B cell (primary cell): ENCODE results near the gene HYOU1. TPM values are rescaled to one million over a fixed set of nuclear protein-coding genes. Genes with fewer than 3 reads are reported as not detected.

Experiments used
- ATAC-seq: fragments of 200-7000 bp; cut with Tn5 transposase; one replicate; pipeline ENCODE4 v1.10.0; 2021; ENCODE audit warnings: low read depth, mild to moderate bottlenecking, moderate number of reproducible peaks, moderate library complexity
- CTCF ChIA-PET: fragments of 350-600 bp; sonication (Branson Sonifier 250); formaldehyde crosslinking; loops from one replicate; lab custom pipeline; 2021; ENCODE audit warnings: antibody characterized with exemption, inconsistent platforms; lab: Charles Lee
- POLR2A ChIA-PET: fragments of 350-600 bp; sonication (Branson Sonifier 250); formaldehyde crosslinking; loops from one replicate; lab custom pipeline; 2021; ENCODE audit warnings: antibody characterized with exemption; lab: Charles Lee
- DNase-seq: peaks from one replicate; pipeline ENCODE4 v3.0.0; 2013
- H2AFZ ChIP-seq: 2 replicates; pipeline ENCODE4 v1.6.1; 2012; ENCODE audit warnings: mild to moderate bottlenecking, low read depth, low read length; ENCODE audit not compliant: insufficient read depth, poor library complexity, severe bottlenecking
- H3K27ac ChIP-seq, 2 donors: 1 replicate in 1 of 2; 2 replicates in 1 of 2; pipeline ENCODE4 v1.5.1; 2012 to 2013; ENCODE audit warnings: low read length in 2 of 2, mild to moderate bottlenecking in 2 of 2, moderate library complexity in 1 of 2
- H3K27me3 ChIP-seq, 4 experiments: fragments of 200-600 bp in 1 of 4; sonication (generic) in 1 of 4; replicated peaks in 1 of 4; 1 replicate in 2 of 4; 2 replicates in 2 of 4; pipeline versions ENCODE4 v1.6.1 to v1.7.0; 2013 to 2016; ENCODE audit warnings: low read length in 3 of 4, mild to moderate bottlenecking in 2 of 4, mixed read lengths in 1 of 4, moderate library complexity in 1 of 4; ENCODE audit not compliant: insufficient read depth in 4 of 4, control insufficient read depth in 3 of 4; ENCODE audit errors: control extremely low read depth in 1 of 4
- H3K36me3 ChIP-seq, 2 experiments: replicated peaks in 1 of 2; 1 replicate in 1 of 2; 2 replicates in 1 of 2; pipeline versions ENCODE4 v1.6.1 to v1.7.1; 2013; ENCODE audit warnings: low read length in 1 of 2; ENCODE audit not compliant: insufficient read depth in 2 of 2, control insufficient read depth in 1 of 2; ENCODE audit errors: control extremely low read depth in 1 of 2, extremely low read depth in 1 of 2
- H3K4me1 ChIP-seq, 2 donors: fragments of 200-600 bp in 1 of 2; sonication (generic) in 1 of 2; 1 replicate in 1 of 2; 2 replicates in 1 of 2; pipeline versions ENCODE4 v1.5.1 to v1.6.1; 2013 to 2017; ENCODE audit warnings: low read length in 2 of 2; ENCODE audit not compliant: control insufficient read depth in 2 of 2, insufficient read depth in 2 of 2
- H3K4me2 ChIP-seq: replicated peaks from 2 replicates; pipeline ENCODE3; 2012; ENCODE audit warnings: mild to moderate bottlenecking, low read depth, low read length; ENCODE audit not compliant: poor library complexity, severe bottlenecking
- H3K4me3 ChIP-seq, 5 experiments: fragments of 200-600 bp in 1 of 5; sonication (generic) in 1 of 5; 1 replicate in 3 of 5; 2 replicates in 2 of 5; pipeline versions ENCODE4 v1.5.1 to v1.7.0; 2011 to 2016; ENCODE audit warnings: low read length in 4 of 5, mild to moderate bottlenecking in 4 of 5, low read depth in 2 of 5, control low read depth in 1 of 5, moderate library complexity in 1 of 5; ENCODE audit not compliant: insufficient read depth in 1 of 5; ENCODE audit errors: control extremely low read depth in 1 of 5, extremely low read depth in 1 of 5
- H3K79me2 ChIP-seq: fragments of 200-600 bp; sonication (generic); one replicate; pipeline ENCODE4 v1.6.0; 2016; ENCODE audit warnings: low read length; ENCODE audit not compliant: control insufficient read depth, insufficient read depth
- H3K9ac ChIP-seq: fragments of 200-600 bp; sonication (generic); 2 replicates; pipeline ENCODE4 v1.6.1; 2017; ENCODE audit warnings: mild to moderate bottlenecking, low read length, moderate library complexity
- H3K9me3 ChIP-seq, 3 donors: one replicate each; pipeline versions ENCODE4 v1.6.1 to v1.7.1; 2013; ENCODE audit warnings: low read length in 2 of 3; ENCODE audit not compliant: control insufficient read depth in 2 of 3, insufficient read depth in 1 of 3; ENCODE audit errors: control extremely low read depth in 1 of 3
- H4K20me1 ChIP-seq: 2 replicates; pipeline ENCODE4 v1.6.0; 2012; ENCODE audit warnings: mild to moderate bottlenecking, low read length; ENCODE audit not compliant: insufficient read depth, control insufficient read depth, poor library complexity, severe bottlenecking
- H3K27ac Mint-ChIP-seq: one replicate; pipeline ENCODE4 v1.8.0; 2021; ENCODE audit warnings: mixed read lengths
- H3K27me3 Mint-ChIP-seq: one replicate; pipeline ENCODE4 v1.8.0; 2021; ENCODE audit warnings: mixed read lengths
- H3K4me1 Mint-ChIP-seq: one replicate; pipeline ENCODE4 v1.8.0; 2021; ENCODE audit warnings: mixed read lengths
- H3K4me3 Mint-ChIP-seq: one replicate; pipeline ENCODE4 v1.8.0; 2021; ENCODE audit warnings: mixed read lengths
- H3K9me3 Mint-ChIP-seq: one replicate; pipeline ENCODE4 v1.8.0; 2022; ENCODE audit warnings: mixed read lengths; ENCODE audit not compliant: insufficient read depth
- EZH2 ChIP-seq: IDR thresholded peaks from 2 replicates; pipeline ENCODE4 v1.6.1; 2012; ENCODE audit warnings: borderline replicate concordance, low read depth, mild to moderate bottlenecking, moderate library complexity, low read length; ENCODE audit not compliant: insufficient read depth, poor library complexity, severe bottlenecking
- whole genome bisulfite sequencing: methylation state at CpG from one replicate; pipeline ENCODE4 v1.1.5; 2013; ENCODE audit warnings: missing lambda C conversion rate; ENCODE audit not compliant: insufficient coverage; 5-methylcytosine and 5-hydroxymethylcytosine counted together
- intact Hi-C: fragments of 100-400 bp; cut with micrococcal nuclease; formaldehyde crosslinking; loops from one replicate; pipeline ENCODE4 v1.10.0; 2022
- polyA plus RNA-seq: library from polyadenylated mRNA; depleted of rRNA; stranded (reverse); fragments of >200 nt; gene quantifications from 2 replicates; pipeline ENCODE4 v1.2.3, GENCODE V29; 2012
- total RNA-seq, 2 donors: library from RNA; stranded (reverse); fragments of 120-200 nt in 1 of 2; gene quantifications; 1 replicate in 1 of 2; 2 replicates in 1 of 2; pipeline versions ENCODE4 v1.2.3 to v1.2.4, GENCODE V29; 2013 to 2022
- TF ChIP-seq, protein P1 (sequence below): fragments of 200-600 bp; IDR thresholded peaks from one replicate; pipeline ENCODE4 v1.8.0; 2022; ENCODE audit warnings: antibody characterized with exemption, mild to moderate bottlenecking

HYOU1 gene
- total and polyA plus RNA-seq, 2 donors (not counting 1 experiment from before 2014, with no cell fraction given) = 38.5 to 48.7 TPM

DNA sequence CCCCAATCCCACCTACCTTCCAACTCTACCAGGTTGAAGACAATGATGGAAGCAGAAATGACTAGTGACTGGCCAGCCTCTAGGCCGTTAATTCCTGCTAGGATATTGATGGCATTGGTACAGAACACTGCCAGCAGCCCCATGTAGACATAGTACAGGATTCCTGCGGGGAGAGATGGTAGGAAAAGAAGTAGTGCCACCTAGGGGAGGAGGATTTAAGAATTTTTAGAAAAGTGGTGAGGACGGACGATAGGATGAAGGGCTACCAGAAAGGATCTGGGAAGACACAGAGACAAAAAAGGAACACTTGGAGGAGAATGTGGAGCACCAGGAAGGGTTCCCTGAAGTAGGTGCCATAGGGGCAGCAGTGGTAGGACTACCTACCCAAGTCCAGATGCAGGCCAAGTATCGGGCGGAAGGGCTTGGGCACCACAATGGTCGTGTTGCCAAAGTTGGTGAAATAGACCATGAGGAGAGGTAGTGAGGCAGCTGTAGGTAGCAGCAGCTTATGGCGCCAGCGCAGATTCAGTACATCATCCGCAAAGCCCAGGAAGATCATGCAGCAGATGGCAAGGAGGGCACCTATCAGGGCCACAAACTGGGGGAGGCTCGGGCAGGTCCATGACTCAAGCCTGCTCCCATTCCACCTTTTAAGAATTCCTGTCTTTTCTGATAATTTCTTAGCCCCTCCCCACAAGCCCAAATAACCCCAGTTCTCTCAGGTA, 43.4 kb upstream of the HYOU1 start:
- ATAC-seq = no peak
- Mint-ChIP-seq H3K27me3 (no peaks in the 10 kb centered on the region), H3K4me3 (peak overlapping the region; percentile 93), H3K27ac (peak overlapping the region; percentile 98), H3K4me1 (peaks cover 61% of the 10 kb centered on the region), H3K9me3 (no peaks in the 10 kb centered on the region)
- 58% methylated on average over 7 of the region's 11 CpGs for WGBS
- H4K20me1 ChIP-seq = peaks cover 11% of the 10 kb centered on the region
- peaks cover 18% of the 10 kb centered on the region for H3K79me2 ChIP-seq
- no peak overlapping the region for H3K27ac ChIP-seq
- peak overlapping the region; percentile 86 for H3K9ac ChIP-seq
- H2AFZ ChIP-seq = no peak overlapping the region
- no peak for TF ChIP-seq EZH2
- TF ChIP-seq, protein P1, sequence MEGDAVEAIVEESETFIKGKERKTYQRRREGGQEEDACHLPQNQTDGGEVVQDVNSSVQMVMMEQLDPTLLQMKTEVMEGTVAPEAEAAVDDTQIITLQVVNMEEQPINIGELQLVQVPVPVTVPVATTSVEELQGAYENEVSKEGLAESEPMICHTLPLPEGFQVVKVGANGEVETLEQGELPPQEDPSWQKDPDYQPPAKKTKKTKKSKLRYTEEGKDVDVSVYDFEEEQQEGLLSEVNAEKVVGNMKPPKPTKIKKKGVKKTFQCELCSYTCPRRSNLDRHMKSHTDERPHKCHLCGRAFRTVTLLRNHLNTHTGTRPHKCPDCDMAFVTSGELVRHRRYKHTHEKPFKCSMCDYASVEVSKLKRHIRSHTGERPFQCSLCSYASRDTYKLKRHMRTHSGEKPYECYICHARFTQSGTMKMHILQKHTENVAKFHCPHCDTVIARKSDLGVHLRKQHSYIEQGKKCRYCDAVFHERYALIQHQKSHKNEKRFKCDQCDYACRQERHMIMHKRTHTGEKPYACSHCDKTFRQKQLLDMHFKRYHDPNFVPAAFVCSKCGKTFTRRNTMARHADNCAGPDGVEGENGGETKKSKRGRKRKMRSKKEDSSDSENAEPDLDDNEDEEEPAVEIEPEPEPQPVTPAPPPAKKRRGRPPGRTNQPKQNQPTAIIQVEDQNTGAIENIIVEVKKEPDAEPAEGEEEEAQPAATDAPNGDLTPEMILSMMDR = no peak
- H3K4me2 ChIP-seq = peak overlapping the region; percentile 88
- H3K4me3 ChIP-seq = peak overlapping the region in 3 of 5 experiments; percentile 75 to 96 (median 82)
- POLR2A ChIA-PET = interaction anchor here (0.5 kb wide), 1 partner anchor 87 kb away, joined by 3 read pairs; no protein-coding TSS in a partner anchor
- peaks cover 8 to 21% of the 10 kb centered on the region in 2 experiments for H3K36me3 ChIP-seq
- intact Hi-C loops = no loop called here
- CTCF ChIA-PET = interaction anchor here (0.7 to 1.5 kb wide), 2 partner anchors 20 to 85 kb away, joined by 3 to 6 read pairs; partner anchors contain the start of gene HINFP
- no peaks in the 10 kb centered on the region for H3K27me3 ChIP-seq
- no peak for DNase-seq
- peaks cover 28 to 43% of the 10 kb centered on the region in 2 donors for H3K4me1 ChIP-seq
- H3K9me3 ChIP-seq = no peaks in the 10 kb centered on the region

DNA sequence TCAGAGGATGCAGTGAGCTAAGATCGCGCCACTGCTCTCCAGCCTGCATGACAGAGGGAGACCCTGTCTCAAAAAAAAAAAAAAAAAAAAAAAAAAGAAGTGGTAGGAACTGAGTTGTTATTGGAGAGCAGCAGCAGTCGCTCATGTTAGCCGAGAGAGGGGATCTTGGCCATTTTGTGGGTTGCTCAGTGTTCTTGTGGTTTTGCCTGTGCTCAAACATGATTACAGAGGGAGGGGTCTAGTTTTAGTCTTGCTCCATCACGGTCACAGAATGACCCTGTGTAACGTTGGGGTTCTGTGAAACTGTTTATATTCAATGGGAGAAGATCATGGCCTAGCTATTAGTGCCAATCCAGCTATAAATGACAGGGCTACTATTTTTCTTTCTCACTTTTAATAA, 42.7 kb upstream of the HYOU1 start:
- peaks cover 8 to 21% of the 10 kb centered on the region in 2 experiments for H3K36me3 ChIP-seq
- peaks cover 60% of the 10 kb centered on the region for H3K4me1 Mint-ChIP-seq
- WGBS = 79% methylated on average over 5 of the region's 6 CpGs
- H3K27me3 Mint-ChIP-seq = no peaks in the 10 kb centered on the region
- CTCF ChIA-PET = interaction anchor here (0.7 to 1.5 kb wide), 2 partner anchors 21 to 84 kb away, joined by 3 to 6 read pairs; partner anchors contain the start of gene HINFP
- H3K9me3 Mint-ChIP-seq = no peaks in the 10 kb centered on the region
- ATAC-seq (no peak), DNase-seq (no peak)
- H3K4me2 ChIP-seq = no peak overlapping the region
- H3K27ac ChIP-seq = no peak overlapping the region
- no peak overlapping the region for H3K4me3 ChIP-seq
- H3K27ac Mint-ChIP-seq = no peak overlapping the region
- peaks cover 28 to 43% of the 10 kb centered on the region in 2 donors for H3K4me1 ChIP-seq
- H2AFZ ChIP-seq = no peak overlapping the region
- TF ChIP-seq EZH2 = no peak
- H3K9me3 ChIP-seq = no peaks in the 10 kb centered on the region
- H3K79me2 ChIP-seq = peaks cover 18% of the 10 kb centered on the region
- H3K4me3 Mint-ChIP-seq = peak overlapping the region; percentile 4
- H3K9ac ChIP-seq = no peak overlapping the region
- intact Hi-C loops = no loop called here
- H3K27me3 ChIP-seq = no peaks in the 10 kb centered on the region
- H4K20me1 ChIP-seq = peaks cover 11% of the 10 kb centered on the region
- POLR2A ChIA-PET = interaction anchor here (0.5 to 0.7 kb wide), 2 partner anchors 58 to 86 kb away, joined by 3 to 5 read pairs; no protein-coding TSS in a partner anchor
